ENCODE results near the gene RAD9A.

The RAD9A gene

DNA sequence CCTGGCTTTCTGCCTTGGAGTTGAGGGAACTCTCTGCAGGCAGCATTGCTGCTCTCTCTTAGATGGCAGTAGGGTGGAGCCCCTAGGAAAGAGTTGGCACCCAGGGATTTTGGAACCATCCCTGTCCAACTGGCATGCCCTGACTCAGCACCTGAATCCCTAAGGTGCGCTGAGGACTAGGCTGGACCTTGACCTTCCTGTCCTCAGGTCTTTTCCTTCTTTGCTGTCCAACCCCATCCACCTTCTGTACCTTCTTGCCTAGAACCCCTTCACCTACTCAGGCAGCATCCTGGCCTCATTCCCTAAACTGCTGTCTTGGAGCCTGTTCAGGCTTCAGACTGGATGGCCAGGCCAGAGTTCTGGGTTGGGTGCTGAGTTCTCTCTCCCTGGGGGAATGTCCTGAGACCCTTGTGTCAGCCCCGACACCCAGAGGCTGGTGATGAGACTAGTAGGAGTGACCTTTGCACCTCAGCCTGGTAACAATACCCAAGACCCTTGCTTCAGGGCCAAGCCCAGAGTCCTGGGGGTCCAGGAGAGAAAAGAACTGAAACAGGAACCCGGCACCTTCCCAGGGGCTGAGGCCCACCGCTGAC is 35.9 kb upstream of the RAD9A start:
- H3K27me3 ChIP-seq (ENCODE audit: low read depth, low read length), result no peaks in the 10 kb centered on the region
- H3K79me2 ChIP-seq (ENCODE audit: low read length), result peaks cover 30% of the 10 kb centered on the region
- no peak overlapping the region for H2AFZ ChIP-seq (ENCODE audit: low read depth, low read length)
- H3K9ac ChIP-seq (ENCODE audit: low read length), result peak overlapping the region; percentile 98
- no peaks in the 10 kb centered on the region for H4K20me1 ChIP-seq (ENCODE audit: insufficient read depth, low read length)
- H3K9me3 ChIP-seq (ENCODE audit: insufficient read depth, low read length), result no peaks in the 10 kb centered on the region
- peaks cover 12% of the 10 kb centered on the region for H3K36me3 ChIP-seq (replicated peaks; ENCODE audit: low read depth, low read length)
- H3K4me1 ChIP-seq (ENCODE audit: low read length), result peaks cover 56% of the 10 kb centered on the region
- peak overlapping the region; percentile 68 for H3K4me3 ChIP-seq (ENCODE audit: low read length)
- peak overlapping the region; percentile 97 for H3K4me2 ChIP-seq (ENCODE audit: low read length)
- TF ChIP-seq EZH2phosphoT487 (IDR thresholded peaks at IDR 0.05; ENCODE audit: low read depth), result no peak
- TF ChIP-seq, protein P1, sequence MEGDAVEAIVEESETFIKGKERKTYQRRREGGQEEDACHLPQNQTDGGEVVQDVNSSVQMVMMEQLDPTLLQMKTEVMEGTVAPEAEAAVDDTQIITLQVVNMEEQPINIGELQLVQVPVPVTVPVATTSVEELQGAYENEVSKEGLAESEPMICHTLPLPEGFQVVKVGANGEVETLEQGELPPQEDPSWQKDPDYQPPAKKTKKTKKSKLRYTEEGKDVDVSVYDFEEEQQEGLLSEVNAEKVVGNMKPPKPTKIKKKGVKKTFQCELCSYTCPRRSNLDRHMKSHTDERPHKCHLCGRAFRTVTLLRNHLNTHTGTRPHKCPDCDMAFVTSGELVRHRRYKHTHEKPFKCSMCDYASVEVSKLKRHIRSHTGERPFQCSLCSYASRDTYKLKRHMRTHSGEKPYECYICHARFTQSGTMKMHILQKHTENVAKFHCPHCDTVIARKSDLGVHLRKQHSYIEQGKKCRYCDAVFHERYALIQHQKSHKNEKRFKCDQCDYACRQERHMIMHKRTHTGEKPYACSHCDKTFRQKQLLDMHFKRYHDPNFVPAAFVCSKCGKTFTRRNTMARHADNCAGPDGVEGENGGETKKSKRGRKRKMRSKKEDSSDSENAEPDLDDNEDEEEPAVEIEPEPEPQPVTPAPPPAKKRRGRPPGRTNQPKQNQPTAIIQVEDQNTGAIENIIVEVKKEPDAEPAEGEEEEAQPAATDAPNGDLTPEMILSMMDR (IDR thresholded peaks at IDR 0.05; ENCODE audit: low read depth, low read length), result no peak
- peak overlapping the region; percentile 95 for H3K27ac ChIP-seq (ENCODE audit: low read length)

DNA sequence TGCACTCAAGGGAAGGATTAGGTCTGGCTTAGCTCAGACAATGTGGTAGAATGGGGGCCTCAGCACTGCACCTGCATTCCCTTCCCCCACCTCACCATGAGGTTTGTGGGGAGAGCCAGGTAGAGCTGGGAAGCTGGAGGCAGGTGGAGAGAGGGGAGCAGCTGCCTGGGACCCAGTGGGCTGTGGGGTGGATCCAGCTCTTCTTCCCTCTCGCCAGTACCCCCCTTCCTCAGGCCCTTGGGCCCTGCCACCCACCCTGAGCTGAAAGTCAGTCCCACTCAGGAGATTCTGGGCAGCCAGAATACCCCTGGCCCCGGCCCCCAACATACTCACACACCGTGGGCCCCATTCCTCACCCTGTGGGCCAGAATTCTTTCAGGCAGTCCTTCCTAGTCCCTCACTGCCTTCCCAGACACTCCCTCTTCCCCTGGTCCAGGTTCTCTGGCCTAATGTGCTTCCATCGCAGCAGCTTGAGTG is 35.4 kb upstream of the RAD9A start:
- Histone ChIP-seq H3K4me1 (ENCODE audit: low read length) (peaks cover 51% of the 10 kb centered on the region), H3K4me2 (ENCODE audit: low read length) (peak overlapping the region; percentile 97), H2AFZ (ENCODE audit: low read depth, low read length) (no peak overlapping the region), H3K4me3 (ENCODE audit: low read length) (peak overlapping the region; percentile 68), H3K27ac (ENCODE audit: low read length) (peak overlapping the region; percentile 95), H3K9me3 (ENCODE audit: insufficient read depth, low read length) (no peaks in the 10 kb centered on the region), H3K9ac (ENCODE audit: low read length) (peak overlapping the region; percentile 98), H3K36me3 (replicated peaks; ENCODE audit: low read depth, low read length) (peaks cover 8% of the 10 kb centered on the region), H4K20me1 (ENCODE audit: insufficient read depth, low read length) (no peaks in the 10 kb centered on the region), H3K79me2 (ENCODE audit: low read length) (peaks cover 28% of the 10 kb centered on the region), H3K27me3 (ENCODE audit: low read depth, low read length) (no peaks in the 10 kb centered on the region)
- TF ChIP-seq, protein P1 (IDR thresholded peaks at IDR 0.05; ENCODE audit: low read depth, low read length), result no peak
- no peak for TF ChIP-seq EZH2phosphoT487 (IDR thresholded peaks at IDR 0.05; ENCODE audit: low read depth)

DNA sequence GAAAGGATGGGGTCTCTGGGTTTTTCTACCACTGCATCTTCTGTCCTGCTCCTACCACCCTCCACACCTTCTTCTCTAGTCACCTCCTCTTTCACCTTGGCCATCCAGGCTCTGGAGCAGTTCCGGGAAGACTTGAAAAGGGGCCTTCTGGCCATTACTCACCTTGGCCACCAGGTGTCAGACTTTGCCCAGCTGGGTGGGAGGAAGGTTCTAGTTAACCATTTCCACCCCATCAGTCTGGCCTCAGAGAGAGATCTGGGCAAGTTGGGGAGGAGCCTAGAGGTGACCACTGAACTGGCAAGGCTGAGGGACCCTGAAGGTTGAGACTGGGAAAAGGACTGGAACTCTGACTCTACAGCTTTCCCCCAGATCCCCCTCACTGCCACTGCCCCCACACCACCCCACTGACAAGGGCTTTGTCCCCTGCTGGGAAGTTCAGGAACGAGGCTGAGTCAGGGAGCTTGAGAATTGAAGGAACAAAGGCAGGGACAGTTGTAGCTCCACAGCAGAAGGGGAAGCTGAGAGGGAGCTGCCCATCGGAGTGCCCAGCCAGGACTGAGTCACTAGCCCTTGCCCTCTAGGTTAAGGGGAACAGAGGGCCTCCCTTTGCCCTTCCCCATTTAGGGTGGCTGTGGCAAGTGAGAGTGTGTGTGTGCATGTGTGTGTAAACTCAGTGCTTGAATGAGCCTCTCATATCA is 34.8 kb upstream of the RAD9A start:
- Histone ChIP-seq H3K79me2 (ENCODE audit: low read length) (peaks cover 25% of the 10 kb centered on the region), H2AFZ (ENCODE audit: low read depth, low read length) (peak overlapping the region; percentile 37; the same call in 1 of the 2 replicates), H3K27me3 (ENCODE audit: low read depth, low read length) (no peaks in the 10 kb centered on the region), H4K20me1 (ENCODE audit: insufficient read depth, low read length) (no peaks in the 10 kb centered on the region), H3K9ac (ENCODE audit: low read length) (peak overlapping the region; percentile 98), H3K9me3 (ENCODE audit: insufficient read depth, low read length) (no peaks in the 10 kb centered on the region), H3K27ac (ENCODE audit: low read length) (peak overlapping the region; percentile 95), H3K4me2 (ENCODE audit: low read length) (peak overlapping the region; percentile 97), H3K4me1 (ENCODE audit: low read length) (peaks cover 45% of the 10 kb centered on the region), H3K36me3 (replicated peaks; ENCODE audit: low read depth, low read length) (peaks cover 5% of the 10 kb centered on the region), H3K4me3 (ENCODE audit: low read length) (peak overlapping the region; percentile 68)
- TF ChIP-seq, protein P1 (IDR thresholded peaks at IDR 0.05; ENCODE audit: low read depth, low read length), result peak; percentile 97
- no peak for TF ChIP-seq EZH2phosphoT487 (IDR thresholded peaks at IDR 0.05; ENCODE audit: low read depth)
